Naive B cell (primary cell): ENCODE measurements around the gene CABCOCO1. TPM values are rescaled to one million over a fixed set of nuclear protein-coding genes. Genes with fewer than 3 reads are reported as not detected.
A peak's percentile ranks its signal among the peaks of the same experiment; 100 is the strongest.

Source experiments
- ATAC-seq, 2 donors: fragments of 150-1000 bp; cut with Tn5 transposase; 2 replicates each; pipeline ENCODE4 v1.10.0; 2021; ENCODE audit warnings: low read depth in 2 of 2, mild to moderate bottlenecking in 2 of 2, moderate library complexity in 2 of 2
- DNase-seq: peaks from one replicate; pipeline ENCODE4 v3.0.0; 2022
- H3K27ac Mint-ChIP-seq, 6 donors: one replicate each; pipeline ENCODE4 v1.8.0; 2020 to 2022; ENCODE audit warnings: mild to moderate bottlenecking in 6 of 6, mixed read lengths in 6 of 6, moderate library complexity in 5 of 6, inconsistent platforms in 2 of 6
- H3K27me3 Mint-ChIP-seq, 3 donors: one replicate each; pipeline ENCODE4 v1.8.0; 2021 to 2022; ENCODE audit warnings: mixed read lengths in 3 of 3, mild to moderate bottlenecking in 1 of 3
- H3K36me3 Mint-ChIP-seq, 2 donors: one replicate each; pipeline ENCODE4 v1.8.0; 2020 to 2022; ENCODE audit warnings: mixed read lengths in 2 of 2, inconsistent platforms in 1 of 2, mild to moderate bottlenecking in 1 of 2
- H3K4me1 Mint-ChIP-seq, 3 donors: one replicate each; pipeline ENCODE4 v1.8.0; 2020 to 2022; ENCODE audit warnings: mixed read lengths in 3 of 3, inconsistent platforms in 1 of 3, mild to moderate bottlenecking in 1 of 3, moderate library complexity in 1 of 3
- H3K4me3 Mint-ChIP-seq, 8 donors: one replicate each; pipeline ENCODE4 v1.8.0; 2020 to 2022; ENCODE audit warnings: mild to moderate bottlenecking in 8 of 8, mixed read lengths in 8 of 8, moderate library complexity in 8 of 8, inconsistent platforms in 2 of 8
- H3K9me3 Mint-ChIP-seq, 7 donors: one replicate each; pipeline ENCODE4 v1.8.0; 2020 to 2022; ENCODE audit warnings: mixed read lengths in 7 of 7, mild to moderate bottlenecking in 5 of 7, inconsistent platforms in 2 of 7, moderate library complexity in 1 of 7
- polyA plus RNA-seq, 6 donors: library from polyadenylated mRNA; unstranded; fragments of 300-500 nt; fragmentation: Illumina TruSeq; gene quantifications; one replicate each; pipeline ENCODE4 v1.2.3, GENCODE V29; 2021; ENCODE audit warnings: low read depth in 6 of 6

Gene CABCOCO1
- polyA plus RNA-seq, 6 donors from 2014 or later = not detected

- no peak for DNase-seq
- H3K9me3 Mint-ChIP-seq = no peaks in the 10 kb centered on the region
- no peak overlapping the region for H3K27ac Mint-ChIP-seq
- ATAC-seq = no peak
- H3K27me3 Mint-ChIP-seq = no peaks in the 10 kb centered on the region
- peaks cover 0 to 2% (median 0%) of the 10 kb centered on the region in 3 donors for H3K4me1 Mint-ChIP-seq
- no peak overlapping the region for H3K4me3 Mint-ChIP-seq
- H3K36me3 Mint-ChIP-seq = no peaks in the 10 kb centered on the region
Measured at GRCh38 chr10:61757525-61758397, 95.0 kb downstream of the CABCOCO1 start.

DNA sequence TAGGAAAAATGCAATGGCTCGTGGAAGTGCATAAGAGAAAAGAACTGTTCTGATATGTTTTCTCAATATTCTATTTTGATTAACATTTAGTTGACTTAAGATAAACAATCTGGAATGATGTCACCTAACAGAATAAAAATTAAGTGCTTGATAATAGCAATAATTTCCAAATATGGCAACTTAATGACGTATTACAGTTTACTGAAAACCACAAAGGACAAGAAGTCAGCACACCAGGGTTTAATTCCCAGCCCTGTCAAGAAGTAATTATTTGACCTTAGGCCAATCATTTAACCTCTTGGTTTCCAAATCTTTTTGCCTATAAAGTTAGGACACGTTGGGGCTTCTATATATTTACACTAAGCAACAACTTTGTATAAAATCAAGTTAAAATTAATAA is 95.7 kb downstream of the CABCOCO1 start:
- H3K27ac Mint-ChIP-seq = no peak overlapping the region
- no peaks in the 10 kb centered on the region for H3K36me3 Mint-ChIP-seq
- no peaks in the 10 kb centered on the region for H3K4me1 Mint-ChIP-seq
- no peak for DNase-seq
- no peaks in the 10 kb centered on the region for H3K9me3 Mint-ChIP-seq
- H3K27me3 Mint-ChIP-seq = no peaks in the 10 kb centered on the region
- H3K4me3 Mint-ChIP-seq = no peak overlapping the region
- no peak for ATAC-seq

DNA sequence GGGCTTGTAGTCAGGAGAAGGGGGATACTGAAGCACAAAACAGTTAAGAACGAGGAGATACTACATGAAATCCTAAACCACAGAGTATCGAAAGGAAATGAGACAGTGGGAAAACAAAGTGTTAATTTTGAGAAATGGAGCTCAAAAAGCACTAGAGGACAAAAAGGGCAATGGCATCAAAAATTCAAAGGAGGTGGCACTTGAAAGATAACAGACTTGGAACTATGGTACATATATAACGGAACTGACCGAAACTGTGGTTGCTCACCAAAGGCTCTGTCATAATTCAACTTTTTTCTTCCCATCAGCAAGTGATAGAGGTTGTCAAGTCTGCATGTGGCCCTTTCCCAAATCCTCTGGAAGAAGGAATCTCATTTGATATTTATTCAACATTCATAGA is 97.0 kb downstream of the CABCOCO1 start:
- H3K36me3 Mint-ChIP-seq = no peaks in the 10 kb centered on the region
- no peak overlapping the region for H3K27ac Mint-ChIP-seq
- no peak for ATAC-seq

DNA sequence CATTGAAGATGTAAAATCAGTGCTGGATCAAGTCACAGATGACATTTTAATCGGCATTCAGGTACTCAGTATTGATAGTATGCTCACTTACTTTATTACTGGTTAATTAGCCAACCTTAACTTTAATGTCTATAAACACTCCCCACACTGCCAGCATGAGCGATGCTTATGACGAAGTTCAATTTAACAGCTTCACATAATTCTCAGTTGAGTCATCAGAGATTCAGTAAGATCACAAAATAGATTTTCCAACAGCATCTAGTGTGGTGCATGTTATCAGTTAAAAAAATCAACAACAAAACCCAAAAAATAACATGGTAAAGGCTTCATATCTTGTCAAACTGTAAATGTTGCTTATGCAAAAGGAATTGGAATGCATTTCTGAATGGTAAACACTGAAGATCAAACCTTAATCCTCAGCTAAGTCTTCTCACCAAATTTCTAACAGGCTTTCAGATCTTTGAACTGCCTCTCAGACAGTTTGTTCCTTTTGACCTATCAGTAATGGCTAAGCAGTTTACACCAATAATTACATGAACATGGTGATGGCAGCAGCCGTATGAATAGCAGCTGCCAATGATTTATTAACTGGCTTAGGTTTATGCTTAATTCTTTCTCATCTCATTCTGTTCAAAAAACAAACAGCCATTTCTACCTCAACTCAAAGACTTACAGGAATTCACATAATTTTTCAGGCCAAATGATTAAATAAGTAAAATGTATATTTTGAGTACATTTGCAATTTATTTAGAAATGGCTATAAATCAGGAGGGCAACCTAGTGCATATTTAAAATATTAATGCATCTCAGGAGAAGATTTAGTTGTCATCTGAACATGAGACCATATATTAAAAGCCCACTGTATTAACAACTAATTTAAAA is 98.5 kb downstream of the CABCOCO1 start:
- no peaks in the 10 kb centered on the region for H3K36me3 Mint-ChIP-seq
- H3K4me1 Mint-ChIP-seq = peaks cover 7 to 9% (median 7%) of the 10 kb centered on the region in 3 donors
- DNase-seq = no peak
- no peaks in the 10 kb centered on the region for H3K27me3 Mint-ChIP-seq
- H3K27ac Mint-ChIP-seq = no peak overlapping the region
- H3K9me3 Mint-ChIP-seq = no peaks in the 10 kb centered on the region
- no peak for ATAC-seq
- H3K4me3 Mint-ChIP-seq = no peak overlapping the region

More for the DNA sequence above, 97.0 kb downstream of the CABCOCO1 start:
- no peak for DNase-seq
- no peaks in the 10 kb centered on the region for H3K4me1 Mint-ChIP-seq
- H3K27me3 Mint-ChIP-seq = no peaks in the 10 kb centered on the region
- no peak overlapping the region for H3K4me3 Mint-ChIP-seq
- no peaks in the 10 kb centered on the region for H3K9me3 Mint-ChIP-seq

DNA sequence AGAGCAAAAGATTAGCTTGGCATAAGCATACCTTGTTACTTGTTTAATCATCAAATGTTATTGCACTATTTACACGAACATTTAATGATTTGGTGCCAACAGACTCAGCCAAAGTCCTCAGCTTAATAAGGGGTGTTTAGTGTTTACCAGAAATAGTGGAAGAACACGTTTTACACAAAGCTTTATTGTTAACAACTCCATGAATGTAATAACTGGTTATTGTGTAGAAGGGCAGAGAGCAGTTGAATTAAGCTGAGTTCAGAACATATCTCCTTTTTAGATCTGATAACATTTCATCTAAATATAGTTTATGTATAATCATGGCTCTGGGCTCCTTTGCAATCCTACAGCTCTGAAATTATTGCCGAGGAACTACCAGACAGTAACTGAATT is 99.1 kb downstream of the CABCOCO1 start:
- H3K36me3 Mint-ChIP-seq = no peaks in the 10 kb centered on the region
- H3K27me3 Mint-ChIP-seq = no peaks in the 10 kb centered on the region
- no peak overlapping the region for H3K4me3 Mint-ChIP-seq
- DNase-seq = no peak
- no peak for ATAC-seq
- no peak overlapping the region for H3K27ac Mint-ChIP-seq
- H3K4me1 Mint-ChIP-seq = peaks cover 7 to 9% (median 7%) of the 10 kb centered on the region in 3 donors
- H3K9me3 Mint-ChIP-seq = no peaks in the 10 kb centered on the region

DNA sequence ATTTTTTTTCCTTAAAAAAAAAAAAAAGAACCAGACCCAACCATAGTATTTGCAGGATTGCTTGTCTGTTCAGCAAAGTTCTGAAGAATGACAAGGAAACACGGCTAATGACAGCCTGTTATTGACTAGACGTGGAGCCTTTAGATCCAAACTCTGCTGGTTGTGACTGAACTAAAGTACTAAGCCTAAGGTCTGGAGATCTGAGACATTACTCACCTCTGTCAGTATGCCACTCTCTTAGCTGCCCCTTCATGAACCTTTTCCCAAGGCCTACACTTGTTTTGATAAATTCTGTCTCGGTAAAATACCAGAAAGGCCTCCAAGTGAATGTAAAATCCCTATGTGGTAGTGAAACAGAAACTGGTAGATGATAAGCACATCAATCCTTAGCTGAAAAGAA is 101.0 kb downstream of the CABCOCO1 start:
- no peak overlapping the region for H3K4me3 Mint-ChIP-seq
- H3K27me3 Mint-ChIP-seq = no peaks in the 10 kb centered on the region
- H3K4me1 Mint-ChIP-seq = peaks cover 7 to 9% (median 7%) of the 10 kb centered on the region in 3 donors
- ATAC-seq (no peak), DNase-seq (no peak)
- H3K36me3 Mint-ChIP-seq = no peaks in the 10 kb centered on the region
- H3K9me3 Mint-ChIP-seq = no peaks in the 10 kb centered on the region
- H3K27ac Mint-ChIP-seq = no peak overlapping the region

DNA sequence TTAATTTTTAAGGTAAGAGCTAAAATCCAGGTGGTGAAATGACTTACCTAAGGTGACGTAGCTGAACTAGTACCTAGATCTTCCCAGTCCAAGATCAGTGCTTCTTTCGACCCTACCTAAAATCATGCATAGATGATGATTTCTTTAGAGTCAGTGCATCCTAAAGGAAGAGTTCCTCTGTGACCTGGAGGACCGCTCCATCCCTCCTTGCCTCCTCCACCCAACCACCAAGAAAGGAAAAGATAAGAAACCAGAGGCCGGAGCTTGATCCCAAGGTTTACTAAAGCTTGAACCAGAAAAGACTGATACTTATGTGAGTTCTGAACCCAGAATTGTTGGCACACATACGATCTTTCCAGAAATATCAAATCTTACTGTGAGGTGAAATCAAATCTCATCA is 101.8 kb downstream of the CABCOCO1 start:
- no peak overlapping the region for H3K27ac Mint-ChIP-seq
- no peak overlapping the region for H3K4me3 Mint-ChIP-seq
- no peaks in the 10 kb centered on the region for H3K27me3 Mint-ChIP-seq
- peaks cover 7 to 9% (median 7%) of the 10 kb centered on the region in 3 donors for H3K4me1 Mint-ChIP-seq
- no peaks in the 10 kb centered on the region for H3K36me3 Mint-ChIP-seq
- DNase-seq = no peak
- H3K9me3 Mint-ChIP-seq = peaks cover 0 to 2% (median 0%) of the 10 kb centered on the region in 7 donors
- no peak for ATAC-seq

- peak in 1 of 2 donors; percentile 27 for ATAC-seq
- H3K4me1 Mint-ChIP-seq = peaks cover 7 to 9% (median 7%) of the 10 kb centered on the region in 3 donors
- H3K36me3 Mint-ChIP-seq = no peaks in the 10 kb centered on the region
- peaks cover 0 to 2% (median 0%) of the 10 kb centered on the region in 7 donors for H3K9me3 Mint-ChIP-seq
- no peak overlapping the region for H3K27ac Mint-ChIP-seq
- H3K4me3 Mint-ChIP-seq = no peak overlapping the region
- no peak for DNase-seq
- no peaks in the 10 kb centered on the region for H3K27me3 Mint-ChIP-seq
Measured at GRCh38 chr10:61765176-61766087, 102.7 kb downstream of the CABCOCO1 start.

GRCh38 chr10:61766927-61767326 is 104.2 kb downstream of the CABCOCO1 start:
- ATAC-seq (no peak), DNase-seq (no peak)
- H3K27me3 Mint-ChIP-seq = no peaks in the 10 kb centered on the region
- H3K27ac Mint-ChIP-seq = no peak overlapping the region
- peaks cover 0 to 2% (median 0%) of the 10 kb centered on the region in 7 donors for H3K9me3 Mint-ChIP-seq
- H3K4me3 Mint-ChIP-seq = no peak overlapping the region
- peaks cover 7 to 9% (median 7%) of the 10 kb centered on the region in 3 donors for H3K4me1 Mint-ChIP-seq
- no peaks in the 10 kb centered on the region for H3K36me3 Mint-ChIP-seq

- Mint-ChIP-seq H3K9me3 (peaks cover 0 to 1% (median 0%) of the 10 kb centered on the region in 7 donors), H3K27me3 (peaks cover 0 to 4% (median 0%) of the 10 kb centered on the region in 3 donors), H3K4me3 (no peak overlapping the region), H3K36me3 (no peaks in the 10 kb centered on the region), H3K4me1 (no peaks in the 10 kb centered on the region), H3K27ac (no peak overlapping the region)
- ATAC-seq = no peak
- no peak for DNase-seq
Measured at GRCh38 chr10:61774031-61774430, 111.3 kb downstream of the CABCOCO1 start.

GRCh38 chr10:61775111-61775510 is 112.4 kb downstream of the CABCOCO1 start:
- DNase-seq = no peak
- Mint-ChIP-seq H3K36me3 (no peaks in the 10 kb centered on the region), H3K9me3 (no peaks in the 10 kb centered on the region), H3K4me1 (no peaks in the 10 kb centered on the region), H3K27ac (no peak overlapping the region), H3K27me3 (peaks cover 0 to 4% (median 0%) of the 10 kb centered on the region in 3 donors), H3K4me3 (no peak overlapping the region)
- no peak for ATAC-seq

DNA sequence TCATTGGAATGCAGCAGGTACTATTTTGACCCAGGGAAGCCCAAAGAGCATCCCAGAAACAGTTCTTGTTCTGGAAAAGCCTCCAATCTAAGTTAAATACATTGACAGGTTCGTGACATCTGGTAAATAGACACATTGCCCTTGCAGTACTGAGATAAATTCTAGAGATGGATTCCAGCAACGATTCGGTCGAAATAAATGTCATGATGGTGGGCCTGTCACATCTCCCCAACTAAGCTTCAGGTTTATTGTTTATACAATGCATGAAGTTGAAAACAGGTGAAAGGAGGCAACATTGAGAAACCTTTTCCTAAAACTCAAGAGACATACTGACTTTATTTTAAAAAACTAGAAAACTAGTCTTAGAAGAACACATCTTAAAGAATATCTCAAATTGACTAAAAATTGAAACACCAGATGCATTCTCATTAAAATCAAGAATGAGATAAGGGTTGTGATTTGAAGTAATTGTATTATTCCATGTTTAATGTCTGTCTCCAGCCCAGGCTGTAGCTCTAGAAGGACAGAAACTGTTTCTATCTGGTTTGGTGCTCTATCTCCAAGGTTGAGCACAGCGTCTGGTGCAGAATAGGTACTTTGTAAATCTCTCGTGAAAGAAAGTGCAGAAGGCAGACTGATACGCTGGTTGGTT is 114.0 kb downstream of the CABCOCO1 start:
- Mint-ChIP-seq H3K27ac (no peak overlapping the region), H3K9me3 (no peaks in the 10 kb centered on the region), H3K4me1 (no peaks in the 10 kb centered on the region), H3K27me3 (peaks cover 0 to 4% (median 0%) of the 10 kb centered on the region in 3 donors), H3K4me3 (no peak overlapping the region), H3K36me3 (no peaks in the 10 kb centered on the region)
- no peak for DNase-seq
- no peak for ATAC-seq
